K562 (cell line): Measurements from ENCODE around the gene HSPA1L. TPM values are rescaled to one million over a fixed set of nuclear protein-coding genes. Genes with fewer than 3 reads are reported as not detected.

ENCODE experiments used
- BCL6 ChIP-seq: fragments of 250-450 bp; sonication (Bioruptor Pico); IDR thresholded peaks from 2 replicates; pipeline ENCODE4 v1.4.0; 2020
- CAMTA2 ChIP-seq: fragments of 250-450 bp; sonication (Bioruptor Pico); conservative IDR thresholded peaks from 2 replicates; pipeline ENCODE4 v1.5.1; 2022
- EGR1 ChIP-seq: fragments of 450-650 bp; conservative IDR thresholded peaks from 2 replicates; pipeline ENCODE4 v1.6.1; 2017; ENCODE audit warnings: mild to moderate bottlenecking
- FOXJ3 ChIP-seq: sonication (generic); formaldehyde crosslinking; IDR thresholded peaks from 2 replicates; pipeline ENCODE4 v1.4.0; 2020; ENCODE audit warnings: mild to moderate bottlenecking, missing genetic modification reagents
- KAT7 ChIP-seq: sonication (generic); formaldehyde crosslinking; IDR thresholded peaks from 2 replicates; pipeline ENCODE4 v1.8.0; 2022; ENCODE audit warnings: missing genetic modification reagents, mild to moderate bottlenecking, borderline replicate concordance
- MXI1 ChIP-seq: IDR thresholded peaks from 2 replicates; pipeline ENCODE4 v1.6.1; 2011; ENCODE audit warnings: low read depth, mild to moderate bottlenecking, improper control_type of control experiment, low read length
- NCOA1 ChIP-seq: fragments of 450-650 bp; IDR thresholded peaks from 2 replicates; pipeline ENCODE4 v1.6.1; 2016; ENCODE audit warnings: low read depth
- NUFIP1 ChIP-seq: fragments of 450-650 bp; IDR thresholded peaks from 2 replicates; pipeline ENCODE4 v1.6.1; 2018; ENCODE audit not compliant: partially characterized antibody
- PRPF4 ChIP-seq: fragments of 200-400 bp; formaldehyde crosslinking; IDR thresholded peaks from one replicate; pipeline ENCODE4 v1.6.1; 2017; ENCODE audit warnings: low read length, low read depth, mild to moderate bottlenecking; ENCODE audit not compliant: insufficient read depth, poor library complexity, severe bottlenecking
- RFX1 ChIP-seq: fragments of 450-650 bp; IDR thresholded peaks from 2 replicates; pipeline ENCODE4 v1.6.1; 2016; ENCODE audit warnings: mild to moderate bottlenecking, moderate library complexity
- RUNX1 ChIP-seq: sonication (generic); IDR thresholded peaks from 2 replicates; pipeline ENCODE4 v1.6.1; 2016; ENCODE audit warnings: antibody characterized with exemption, low read depth
- TCFL5 ChIP-seq: fragments of 250-450 bp; sonication (Bioruptor Pico); conservative IDR thresholded peaks from 2 replicates; pipeline ENCODE4 v1.6.1; 2021; ENCODE audit warnings: mild to moderate bottlenecking, moderate library complexity, matching md5 sums
- TGIF2 ChIP-seq: sonication (generic); formaldehyde crosslinking; IDR thresholded peaks from 2 replicates; pipeline ENCODE4 v1.8.1; 2022; ENCODE audit warnings: mild to moderate bottlenecking, missing genetic modification reagents, moderate library complexity
- ZC3H11A ChIP-seq: IDR thresholded peaks from 2 replicates; pipeline ENCODE4 v1.6.1; 2012; ENCODE audit warnings: low read depth, low read length, improper control_type of control experiment
- ZNF175 ChIP-seq: fragments of 200-800 bp; sonication (Bioruptor generic); IDR thresholded peaks from 2 replicates; pipeline ENCODE4 v1.6.1; 2016; ENCODE audit warnings: low read depth, mild to moderate bottlenecking, missing genetic modification characterization, missing compliant biosample characterization
- ZNF311 ChIP-seq: fragments of 250-450 bp; sonication (Bioruptor Pico); IDR thresholded peaks from 2 replicates; pipeline ENCODE4 v1.4.0; 2020; ENCODE audit warnings: mild to moderate bottlenecking, moderate library complexity
- ZNF324 ChIP-seq: fragments of 250-450 bp; sonication (Bioruptor Pico); IDR thresholded peaks from 2 replicates; pipeline ENCODE4 v1.4.0; 2020; ENCODE audit warnings: mild to moderate bottlenecking
- ZNF584 ChIP-seq: fragments of 200-800 bp; sonication (Bioruptor generic); IDR thresholded peaks from 2 replicates; pipeline ENCODE4 v1.6.1; 2016; ENCODE audit warnings: low read depth, mild to moderate bottlenecking, missing genetic modification characterization, missing compliant biosample characterization
- ZNF764 ChIP-seq: fragments of 250-450 bp; sonication (Bioruptor Pico); IDR thresholded peaks from 2 replicates; pipeline ENCODE4 v1.4.0; 2020; ENCODE audit warnings: low read depth, mild to moderate bottlenecking, moderate library complexity
- polyA plus RNA-seq, 8 experiments: library from polyadenylated mRNA; depleted of rRNA in 4 of 8; stranded (reverse) in 5 of 8; unstranded in 3 of 8; fragments of >200 nt; fragmentation: Nextera tagmentation in 2 of 8; fragmentation: Illumina TruSeq in 1 of 8; extraction: Ambion mirVana in 2 of 8; extraction: Trizol in 1 of 8; gene quantifications; 2 replicates each; pipeline versions ENCODE4 v1.2.1 to v1.2.3, GENCODE V29; 2011 to 2014; ENCODE audit warnings: inconsistent platforms in 1 of 8, missing spikeins in 1 of 8
- total RNA-seq, 7 experiments: library from RNA; depleted of rRNA in 6 of 7; stranded (reverse); fragments of >200 nt in 6 of 7; fragmentation: Illumina TruSeq in 2 of 7; extraction: Trizol in 2 of 7; gene quantifications; 2 replicates each; pipeline versions ENCODE4 v1.2.1 to v1.2.3, GENCODE V29; 2011 to 2021; ENCODE audit warnings: low replicate concordance in 1 of 7
- TF ChIP-seq, protein P1 (sequence below): conservative IDR thresholded peaks from 2 replicates; pipeline ENCODE4 v1.6.1; 2011; ENCODE audit warnings: low read depth, mild to moderate bottlenecking, low read length; ENCODE audit not compliant: control insufficient read depth
- TF ChIP-seq, protein P2 (sequence below): fragments of 250-450 bp; sonication (Bioruptor Pico); IDR thresholded peaks from 2 replicates; pipeline ENCODE4 v1.4.0; 2020; ENCODE audit warnings: mild to moderate bottlenecking, moderate library complexity
- TF ChIP-seq, protein P3 (sequence below): fragments of 450-650 bp; IDR thresholded peaks from 2 replicates; pipeline ENCODE4 v1.7.0; 2016; ENCODE audit warnings: borderline replicate concordance

HSPA1L gene
- total and polyA plus RNA-seq, 9 of the 15 experiments (the other 6 are each of a cell fraction or from before 2014, with no cell fraction given), result 0.14 to 2.1 (median 1.3) TPM

DNA sequence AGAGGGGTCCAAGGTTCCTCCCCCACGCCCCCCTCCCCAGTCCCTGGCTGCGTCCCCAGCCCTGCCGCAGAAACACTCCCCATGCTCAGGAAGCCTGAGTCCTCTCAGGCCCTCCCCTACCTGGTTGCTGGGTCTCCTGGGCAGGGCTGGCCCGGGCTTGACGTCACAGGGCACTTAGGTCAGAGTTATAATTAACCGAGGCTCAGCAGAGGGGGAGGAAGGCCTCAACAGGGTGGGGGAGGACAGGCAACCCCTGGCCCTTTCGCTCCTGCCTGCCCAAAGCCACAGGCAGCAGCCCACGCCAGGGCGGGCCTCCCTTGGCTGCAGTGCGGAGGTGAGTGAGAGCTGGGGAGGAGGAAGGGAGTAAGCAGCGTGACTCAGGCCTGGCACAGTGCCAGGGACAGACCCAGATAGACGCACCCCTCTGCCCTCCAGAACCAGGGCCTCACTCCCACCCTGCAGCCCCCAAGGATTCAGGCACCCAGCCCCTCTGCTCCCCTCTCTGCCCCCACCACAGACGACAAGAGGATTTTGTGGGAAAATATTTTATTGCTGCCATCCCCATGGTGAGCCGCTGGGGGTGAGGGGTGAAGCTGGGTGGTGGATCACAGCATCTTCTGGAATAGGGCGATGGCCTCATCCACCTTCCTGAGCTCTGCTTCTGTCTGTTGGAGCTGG lies 38.0 kb downstream of the HSPA1L start, which contains the start of gene VWA7 (continued):
- TF ChIP-seq, protein P1, sequence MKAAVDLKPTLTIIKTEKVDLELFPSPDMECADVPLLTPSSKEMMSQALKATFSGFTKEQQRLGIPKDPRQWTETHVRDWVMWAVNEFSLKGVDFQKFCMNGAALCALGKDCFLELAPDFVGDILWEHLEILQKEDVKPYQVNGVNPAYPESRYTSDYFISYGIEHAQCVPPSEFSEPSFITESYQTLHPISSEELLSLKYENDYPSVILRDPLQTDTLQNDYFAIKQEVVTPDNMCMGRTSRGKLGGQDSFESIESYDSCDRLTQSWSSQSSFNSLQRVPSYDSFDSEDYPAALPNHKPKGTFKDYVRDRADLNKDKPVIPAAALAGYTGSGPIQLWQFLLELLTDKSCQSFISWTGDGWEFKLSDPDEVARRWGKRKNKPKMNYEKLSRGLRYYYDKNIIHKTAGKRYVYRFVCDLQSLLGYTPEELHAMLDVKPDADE, result peak; percentile 72; the same call in 1 of the 2 replicates
- TF ChIP-seq CAMTA2 (0 out of 2 replicates have a peak, but pooled peaks have one; percentile 78), KAT7 (no peak), TCFL5 (CRISPR knock-in tag) (no peak), RFX1 (no peak), TGIF2 (CRISPR knock-in tag) (no peak), EGR1 (peak; percentile 100), MXI1 (no peak), FOXJ3 (CRISPR knock-in tag) (no peak), NUFIP1 (peak; percentile 32), PRPF4 (no peak), ZNF324 (CRISPR knock-in tag) (no peak), ZNF175 (CRISPR knock-in tag) (peak; percentile 85; the same call in 1 of the 2 replicates), ZNF584 (CRISPR knock-in tag) (peak; percentile 87), ZNF311 (no peak), BCL6 (CRISPR knock-in tag) (0 out of 2 replicates have a peak, but pooled peaks have one; percentile 38), RUNX1 (peak; percentile 89; the same call in 1 of the 2 replicates), ZNF764 (CRISPR knock-in tag) (no peak), NCOA1 (peak; percentile 93), ZC3H11A (no peak; the same call in 1 of the 2 replicates)
- TF ChIP-seq, protein P2, sequence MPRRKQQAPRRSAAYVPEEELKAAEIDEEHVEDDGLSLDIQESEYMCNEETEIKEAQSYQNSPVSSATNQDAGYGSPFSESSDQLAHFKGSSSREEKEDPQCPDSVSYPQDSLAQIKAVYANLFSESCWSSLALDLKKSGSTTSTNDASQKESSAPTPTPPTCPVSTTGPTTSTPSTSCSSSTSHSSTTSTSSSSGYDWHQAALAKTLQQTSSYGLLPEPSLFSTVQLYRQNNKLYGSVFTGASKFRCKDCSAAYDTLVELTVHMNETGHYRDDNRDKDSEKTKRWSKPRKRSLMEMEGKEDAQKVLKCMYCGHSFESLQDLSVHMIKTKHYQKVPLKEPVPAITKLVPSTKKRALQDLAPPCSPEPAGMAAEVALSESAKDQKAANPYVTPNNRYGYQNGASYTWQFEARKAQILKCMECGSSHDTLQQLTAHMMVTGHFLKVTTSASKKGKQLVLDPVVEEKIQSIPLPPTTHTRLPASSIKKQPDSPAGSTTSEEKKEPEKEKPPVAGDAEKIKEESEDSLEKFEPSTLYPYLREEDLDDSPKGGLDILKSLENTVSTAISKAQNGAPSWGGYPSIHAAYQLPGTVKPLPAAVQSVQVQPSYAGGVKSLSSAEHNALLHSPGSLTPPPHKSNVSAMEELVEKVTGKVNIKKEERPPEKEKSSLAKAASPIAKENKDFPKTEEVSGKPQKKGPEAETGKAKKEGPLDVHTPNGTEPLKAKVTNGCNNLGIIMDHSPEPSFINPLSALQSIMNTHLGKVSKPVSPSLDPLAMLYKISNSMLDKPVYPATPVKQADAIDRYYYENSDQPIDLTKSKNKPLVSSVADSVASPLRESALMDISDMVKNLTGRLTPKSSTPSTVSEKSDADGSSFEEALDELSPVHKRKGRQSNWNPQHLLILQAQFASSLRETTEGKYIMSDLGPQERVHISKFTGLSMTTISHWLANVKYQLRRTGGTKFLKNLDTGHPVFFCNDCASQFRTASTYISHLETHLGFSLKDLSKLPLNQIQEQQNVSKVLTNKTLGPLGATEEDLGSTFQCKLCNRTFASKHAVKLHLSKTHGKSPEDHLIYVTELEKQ, result no peak
- TF ChIP-seq, protein P3, sequence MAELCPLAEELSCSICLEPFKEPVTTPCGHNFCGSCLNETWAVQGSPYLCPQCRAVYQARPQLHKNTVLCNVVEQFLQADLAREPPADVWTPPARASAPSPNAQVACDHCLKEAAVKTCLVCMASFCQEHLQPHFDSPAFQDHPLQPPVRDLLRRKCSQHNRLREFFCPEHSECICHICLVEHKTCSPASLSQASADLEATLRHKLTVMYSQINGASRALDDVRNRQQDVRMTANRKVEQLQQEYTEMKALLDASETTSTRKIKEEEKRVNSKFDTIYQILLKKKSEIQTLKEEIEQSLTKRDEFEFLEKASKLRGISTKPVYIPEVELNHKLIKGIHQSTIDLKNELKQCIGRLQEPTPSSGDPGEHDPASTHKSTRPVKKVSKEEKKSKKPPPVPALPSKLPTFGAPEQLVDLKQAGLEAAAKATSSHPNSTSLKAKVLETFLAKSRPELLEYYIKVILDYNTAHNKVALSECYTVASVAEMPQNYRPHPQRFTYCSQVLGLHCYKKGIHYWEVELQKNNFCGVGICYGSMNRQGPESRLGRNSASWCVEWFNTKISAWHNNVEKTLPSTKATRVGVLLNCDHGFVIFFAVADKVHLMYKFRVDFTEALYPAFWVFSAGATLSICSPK, result no peak; the same call in 1 of the 2 replicates
